Body of pancreas (tissue), 4 donors: ENCODE measurements around the gene TMEM150B. TPM values are rescaled to one million over a fixed set of nuclear protein-coding genes. Genes with fewer than 3 reads are reported as not detected.
"Not testable (repeated sequence)": the region's sequence is repeated elsewhere in the genome, so short reads cannot be mapped to it uniquely, and the experiment has no call there.

Source experiments
- ATAC-seq: fragments of 150-250 bp; one replicate; pipeline ENCODE4 v1.9.1; 2016
- DNase-seq, 4 donors: peaks; one replicate each; pipeline ENCODE4 v3.0.0-alpha.2; 2019
- H3K27ac ChIP-seq, 4 donors: fragments of 200-600 bp; sonication (generic); 1 replicate in 3 of 4; 2 replicates in 1 of 4; pipeline versions ENCODE4 v1.5.1 to v1.6.1; 2016 to 2019; ENCODE audit warnings: mild to moderate bottlenecking in 1 of 4, mixed read lengths in 1 of 4, moderate library complexity in 1 of 4
- H3K27me3 ChIP-seq, 2 donors: fragments of 200-600 bp; sonication (generic); one replicate each; pipeline ENCODE4 v1.6.0; 2016; ENCODE audit warnings: mild to moderate bottlenecking in 1 of 2
- H3K36me3 ChIP-seq, 2 donors: fragments of 200-600 bp; sonication (generic); replicated peaks in 1 of 2; 2 replicates each; pipeline ENCODE4 v1.5.1; 2016; ENCODE audit warnings: low read depth in 2 of 2; ENCODE audit not compliant: insufficient read depth in 1 of 2
- H3K4me1 ChIP-seq: fragments of 200-600 bp; sonication (generic); one replicate; pipeline ENCODE4 v1.6.0; 2016
- H3K4me3 ChIP-seq, 2 donors: fragments of 200-600 bp; sonication (generic); 1 replicate in 1 of 2; 2 replicates in 1 of 2; pipeline ENCODE4 v1.5.1; 2016 to 2019
- H3K9me3 ChIP-seq, 3 donors: fragments of 200-600 bp; sonication (generic); 1 replicate in 2 of 3; 2 replicates in 1 of 3; pipeline ENCODE4 v1.5.1; 2016
- CTCF ChIP-seq, 7 experiments: fragments of 450-650 bp in 4 of 7; fragments of 200-600 bp in 3 of 7; sonication (generic) in 3 of 7; IDR thresholded peaks; one replicate each; pipeline ENCODE4 v1.5.1; 2016 to 2019; ENCODE audit warnings: antibody characterized with exemption in 7 of 7
- POLR2A ChIP-seq, 3 donors: fragments of 450-650 bp; IDR thresholded peaks; one replicate each; pipeline ENCODE4 v1.6.1; 2016; ENCODE audit warnings: antibody characterized with exemption in 3 of 3, mild to moderate bottlenecking in 2 of 3
- WGBS, 2 donors: methylation state at CpG; one replicate each; pipeline ENCODE4 v1.1.5; 2017; 5-methylcytosine and 5-hydroxymethylcytosine counted together
- intact Hi-C: fragments of 100-400 bp; cut with DNase I; formaldehyde crosslinking; loops from one replicate; pipeline ENCODE4 v1.15.1; 2023
- total RNA-seq, 2 donors: library from RNA; depleted of rRNA; stranded (reverse); fragments of >200 nt; gene quantifications; one replicate each; pipeline ENCODE4 v1.1.0, GENCODE V29; 2016

Gene TMEM150B
- total RNA-seq, 2 donors from 2014 or later = 1.0 TPM; not detected in 1

- DNase-seq = peak in 3 of 4 donors; percentile 28 to 38 (median 30)
- Histone ChIP-seq H3K36me3 (no peaks in the 10 kb centered on the region), H3K27me3 (no peaks in the 10 kb centered on the region), H3K27ac (peak overlapping the region; percentile 94 to 97 (median 95)), H3K9me3 (no peaks in the 10 kb centered on the region), H3K4me3 (peak overlapping the region; percentile 49 to 98), H3K4me1 (peaks cover 26% of the 10 kb centered on the region)
- ATAC-seq = no peak
- TF ChIP-seq POLR2A (IDR thresholded peaks at IDR 0.05) (peak in 2 of 3 donors; percentile 89 to 98), CTCF (IDR thresholded peaks at IDR 0.05) (no peak)
- intact Hi-C loops = no loop called here
- WGBS, 2 donors = 1 to 2% methylated on average over 14 to 31 of the region's 44 CpGs
Observed at GRCh38 chr19:55339889-55340783, 15.0 kb upstream of the TMEM150B start.

- peak; percentile 86 for ATAC-seq
- peak; percentile 100 for DNase-seq
- H3K9me3 ChIP-seq = no peaks in the 10 kb centered on the region
- WGBS, 2 donors = 0% methylated on average over 20 to 63 of the region's 63 CpGs
- H3K36me3 ChIP-seq = no peaks in the 10 kb centered on the region
- H3K4me3 ChIP-seq = peak within 1 kb of the TSS; percentile 49 to 98
- TF ChIP-seq POLR2A (IDR thresholded peaks at IDR 0.05) = peak in 1 of 3 donors; percentile 96
- peak; percentile 23 to 84 (median 70) for TF ChIP-seq CTCF (IDR thresholded peaks at IDR 0.05)
- H3K27me3 ChIP-seq = no peaks in the 10 kb centered on the region
- intact Hi-C loops = no loop called here
- peak within 1 kb of the TSS; percentile 94 to 97 (median 96) for H3K27ac ChIP-seq
- H3K4me1 ChIP-seq = peaks cover 26% of the 10 kb centered on the region
Observed at GRCh38 chr19:55339105-55339888, 14.2 kb upstream of the TMEM150B start, which contains the start of gene KMT5C. KMT5C (plus strand) TSS chr19:55339876; CDS start chr19:55341937, 2,061 bp downstream.

GRCh38 chr19:55336101-55336500 is 11.0 kb upstream of the TMEM150B start:
- Histone ChIP-seq H3K27ac (no peak overlapping the region), H3K36me3 (no peaks in the 10 kb centered on the region), H3K4me1 (peaks cover 21% of the 10 kb centered on the region), H3K27me3 (no peaks in the 10 kb centered on the region), H3K4me3 (no peak overlapping the region), H3K9me3 (no peaks in the 10 kb centered on the region)
- TF ChIP-seq CTCF (IDR thresholded peaks at IDR 0.05) = no peak
- TF ChIP-seq POLR2A (IDR thresholded peaks at IDR 0.05) = no peak
- intact Hi-C loops = no loop called here
- DNase-seq (no peak), ATAC-seq (no peak)
- 72 to 77% methylated on average over 7 of the region's 7 CpGs for WGBS, 2 donors

- Histone ChIP-seq H3K4me3 (no peak overlapping the region), H3K27ac (no peak overlapping the region), H3K4me1 (peaks cover 9% of the 10 kb centered on the region), H3K36me3 (no peaks in the 10 kb centered on the region), H3K9me3 (no peaks in the 10 kb centered on the region), H3K27me3 (no peaks in the 10 kb centered on the region)
- ATAC-seq (no peak), DNase-seq (peak in 1 of 4 donors; percentile 52)
- intact Hi-C loops = no loop called here
- TF ChIP-seq POLR2A (IDR thresholded peaks at IDR 0.05) = no peak
- TF ChIP-seq CTCF (IDR thresholded peaks at IDR 0.05) = no peak
- WGBS, 2 donors = 62 to 71% methylated on average over 11 of the region's 11 CpGs
Observed at GRCh38 chr19:55333870-55334269, 8.7 kb upstream of the TMEM150B start.

GRCh38 chr19:55329791-55330190 is 4.7 kb upstream of the TMEM150B start:
- DNase-seq, H3K4me1 ChIP-seq, H3K27me3 ChIP-seq, H3K4me3 ChIP-seq, H3K36me3 ChIP-seq, H3K9me3 ChIP-seq, intact Hi-C loops, H3K27ac ChIP-seq, ATAC-seq: not testable (repeated sequence)
- WGBS, 2 donors = 80% methylated on average over 6 of the region's 6 CpGs

GRCh38 chr19:55328774-55329318 is 3.7 kb upstream of the TMEM150B start:
- H3K36me3 ChIP-seq, intact Hi-C loops, DNase-seq, ATAC-seq, H3K9me3 ChIP-seq, H3K4me3 ChIP-seq, H3K27me3 ChIP-seq, H3K27ac ChIP-seq, H3K4me1 ChIP-seq: not testable (repeated sequence)
- 65 to 82% methylated on average over 4 of the region's 4 CpGs for WGBS, 2 donors
